HG02973 (cell line): ENCODE data around the gene CCDC61.

ENCODE experiments used
- ATAC-seq: cut with Tn5 transposase; IDR thresholded peaks from one replicate; pipeline ENCODE4 v1.9.1; 2021; ENCODE audit warnings: moderate library complexity; ENCODE audit not compliant: unreplicated experiment

CCDC61 gene

DNA sequence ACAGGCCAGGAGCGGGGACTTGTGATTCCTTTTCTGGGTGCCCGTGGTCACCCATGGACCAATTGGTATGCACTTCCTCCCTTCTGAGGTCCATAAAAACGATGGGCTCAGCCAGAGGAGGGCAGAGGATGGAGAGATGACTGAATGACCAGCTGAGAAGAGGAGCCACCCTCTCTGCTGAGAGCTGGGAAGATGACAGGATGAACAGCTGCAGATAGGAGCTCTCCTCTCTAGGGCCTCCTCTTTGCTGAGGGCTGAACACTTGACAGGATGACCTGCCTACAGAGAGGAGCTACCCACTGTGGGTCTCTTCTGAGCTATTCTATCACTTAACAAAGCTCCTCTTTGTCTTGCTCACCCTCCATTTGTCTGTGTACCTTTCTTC lies 41.5 kb downstream of the CCDC61 start:
- no peak for ATAC-seq

DNA sequence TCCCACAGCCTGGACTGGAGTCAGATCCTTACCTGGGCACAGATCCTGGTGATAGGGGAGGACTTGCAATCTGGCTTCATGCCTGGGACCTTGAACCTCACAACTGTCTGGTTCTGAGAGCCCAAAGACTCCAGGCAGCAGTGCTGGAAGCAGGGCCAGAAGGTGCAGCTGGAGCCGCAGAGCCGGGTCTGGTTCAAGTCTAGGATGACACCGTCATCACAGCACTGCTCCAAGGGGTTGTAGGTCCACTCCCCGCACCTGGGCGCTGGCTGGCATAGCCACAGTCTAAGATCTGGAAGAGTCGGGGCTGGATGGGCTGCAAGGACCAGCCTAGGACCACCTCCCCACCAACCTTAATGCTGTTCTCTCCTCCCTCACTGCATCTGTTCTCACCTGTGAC lies 44.9 kb downstream of the CCDC61 start:
- ATAC-seq: no peak

DNA sequence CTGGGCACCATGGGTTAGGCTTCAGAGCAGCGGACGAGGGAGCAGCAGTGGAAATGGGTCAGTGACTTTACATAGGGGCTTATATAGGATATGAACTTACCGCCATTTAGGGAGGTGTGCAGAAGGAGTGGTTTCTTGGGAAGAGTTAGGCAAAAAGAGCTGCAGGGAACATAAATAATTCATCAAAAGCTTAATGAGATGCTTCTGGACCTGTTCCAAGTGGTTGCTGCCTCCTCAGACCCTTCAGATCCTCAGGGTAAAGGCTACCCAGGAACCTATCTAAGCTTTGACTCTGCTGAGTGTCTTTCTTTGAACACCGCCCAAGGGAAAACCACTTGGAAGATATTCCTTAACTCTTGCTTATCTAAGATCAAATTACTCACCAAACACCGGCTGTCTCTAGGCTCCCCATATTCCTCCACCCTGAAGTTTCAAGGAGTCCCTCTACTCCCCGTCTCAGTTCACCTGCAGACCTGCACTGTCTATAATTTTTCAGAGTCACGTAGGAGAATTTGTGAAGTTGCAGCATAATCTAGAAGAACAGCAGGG lies 45.8 kb downstream of the CCDC61 start, which contains the start of gene IGFL4:
TSS of gene IGFL4 (minus strand) at position 51 of the 549 bp plus-strand sequence. CDS start at position 11, 40 bp downstream.
- ATAC-seq: no peak

DNA sequence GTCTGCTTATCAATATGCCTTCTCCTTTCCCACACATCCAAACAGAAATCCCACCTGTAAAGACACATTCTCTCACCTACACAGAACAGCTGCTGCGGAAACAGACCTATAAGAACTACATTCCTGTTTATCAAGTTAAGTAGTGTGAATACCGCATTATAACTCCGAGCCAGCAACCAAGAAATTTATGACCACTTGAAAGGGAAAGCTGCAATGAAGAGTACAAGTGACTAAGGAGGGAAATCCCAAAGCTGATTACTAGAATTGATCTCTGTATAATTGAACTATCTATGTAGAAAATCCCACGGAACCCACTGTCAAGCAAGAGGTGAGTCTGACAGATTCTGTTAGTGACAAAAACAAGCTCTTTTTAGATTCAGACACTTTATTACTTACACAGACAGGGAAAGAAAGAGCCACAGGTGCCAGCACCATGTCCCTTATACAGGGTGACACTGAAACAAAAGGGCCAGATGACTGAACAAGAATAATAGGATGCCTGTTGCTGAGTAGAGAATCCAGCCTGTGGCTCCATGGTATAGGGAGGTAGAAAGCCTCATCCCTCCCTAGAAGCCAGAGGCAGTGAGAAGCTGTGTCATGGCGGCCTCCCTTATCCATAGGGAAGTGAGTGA lies 47.1 kb downstream of the CCDC61 start:
- no peak for ATAC-seq

DNA sequence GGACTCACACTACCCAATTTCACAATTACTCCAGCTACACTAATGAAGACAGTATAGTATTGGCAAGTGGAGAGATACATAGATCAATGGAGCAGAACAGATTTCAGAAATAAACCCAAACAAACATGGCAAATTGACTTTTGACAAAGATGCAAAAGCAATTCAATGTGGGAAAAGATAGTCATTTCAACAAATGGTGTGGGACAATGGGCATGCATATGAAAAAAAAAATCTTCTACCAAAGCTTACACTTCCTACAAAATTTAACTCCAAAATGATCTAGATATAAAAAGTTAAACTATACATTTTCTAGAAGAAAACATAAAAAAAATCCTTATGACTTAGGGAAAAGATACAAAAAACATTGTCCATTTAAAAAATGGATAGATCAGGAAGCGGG lies 48.3 kb downstream of the CCDC61 start:
- no peak for ATAC-seq

DNA sequence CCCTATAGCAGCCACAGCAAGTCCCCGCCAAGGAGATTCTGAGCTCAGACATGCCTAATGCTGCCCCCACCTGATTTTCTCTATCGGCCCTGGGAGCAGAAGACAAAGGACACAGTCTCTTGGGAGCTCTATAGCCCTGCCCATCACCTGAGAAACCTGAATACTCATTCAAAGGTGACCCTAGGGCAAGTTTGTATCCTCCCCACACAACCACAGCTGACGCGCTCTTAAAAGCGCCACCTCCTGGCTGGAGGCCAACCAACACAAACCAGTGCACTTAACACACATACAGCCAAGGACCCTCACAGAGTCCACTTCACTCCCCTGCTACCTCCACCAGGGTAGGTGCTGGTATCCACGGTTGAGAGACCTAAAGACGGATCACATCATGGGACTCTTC lies 54.3 kb downstream of the CCDC61 start:
- no peak for ATAC-seq

DNA sequence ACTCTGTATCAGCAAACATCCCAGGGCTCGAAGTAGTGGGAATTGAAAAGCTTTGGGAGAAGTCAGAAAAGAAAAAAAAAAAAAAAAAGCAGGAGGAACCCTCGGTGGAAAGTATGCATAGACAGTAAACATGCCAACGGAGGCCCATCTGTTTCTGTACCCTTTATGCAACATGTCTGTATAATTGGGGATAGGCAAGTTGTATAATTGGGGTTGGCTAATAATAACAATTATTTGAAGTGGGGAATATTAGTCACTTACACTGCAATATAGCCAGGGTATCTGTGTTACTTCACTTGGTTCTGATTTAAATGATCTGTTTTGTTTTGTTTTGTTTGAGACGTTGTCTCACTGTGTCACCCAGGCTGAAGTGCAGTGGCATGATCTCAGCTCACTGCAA lies 57.6 kb downstream of the CCDC61 start:
- no peak for ATAC-seq

DNA sequence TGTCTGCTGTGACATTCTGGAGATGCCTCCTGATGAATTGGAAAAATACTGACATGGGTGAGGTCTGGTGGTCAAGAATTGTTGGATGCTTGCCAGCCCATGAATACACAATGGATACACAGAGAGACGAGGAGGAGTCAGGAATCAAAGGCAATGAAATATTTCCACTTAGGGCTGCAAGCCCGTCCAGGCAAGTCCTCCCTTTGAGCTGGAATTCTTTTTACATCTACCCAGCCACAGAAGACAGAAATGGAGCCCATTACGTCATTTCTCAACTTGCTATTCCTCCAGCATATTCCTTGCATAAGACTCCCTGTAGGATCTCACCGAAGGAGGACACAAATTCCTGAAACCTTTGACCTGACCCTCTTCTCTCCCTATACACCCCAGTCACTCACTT lies 61.3 kb downstream of the CCDC61 start:
- ATAC-seq: no peak

DNA sequence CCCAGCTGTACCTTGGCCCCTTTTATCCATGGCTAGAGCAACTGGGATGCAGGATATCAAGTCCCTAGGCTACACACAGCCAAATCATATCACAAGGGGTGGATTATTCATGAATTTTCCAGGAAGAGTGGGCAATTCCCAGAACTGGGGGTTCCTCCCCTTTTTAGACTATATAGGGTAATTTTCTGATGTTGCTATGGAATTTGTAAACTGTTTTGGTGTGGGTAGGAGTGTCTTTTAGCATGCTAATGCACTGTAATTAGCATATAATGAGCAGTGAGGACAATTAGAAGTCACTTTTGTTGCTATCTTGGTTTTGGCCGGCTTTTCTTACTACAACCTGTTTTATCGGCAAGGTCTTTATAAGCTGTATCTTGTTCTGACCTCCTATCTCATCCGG lies 63.5 kb downstream of the CCDC61 start:
- ATAC-seq: no peak

DNA sequence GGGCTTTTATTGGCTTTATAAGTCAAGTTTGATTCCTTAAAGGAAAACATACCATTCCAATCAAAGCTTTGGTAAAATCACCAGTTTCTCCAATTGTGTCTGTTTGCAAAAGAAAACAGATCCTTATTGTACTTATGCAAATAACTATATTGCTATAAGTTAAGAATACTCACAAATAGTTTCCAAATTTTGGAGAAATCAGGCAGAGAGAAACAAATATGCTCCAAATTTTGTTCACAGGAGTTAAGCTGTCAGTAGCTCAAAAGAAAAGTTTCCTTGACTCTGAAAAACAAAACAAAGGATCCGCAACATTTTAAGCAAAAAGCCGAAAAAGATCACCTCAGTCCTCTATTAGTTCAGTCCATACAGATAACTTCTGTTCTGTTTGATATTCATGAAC lies 64.7 kb downstream of the CCDC61 start:
- ATAC-seq: no peak

DNA sequence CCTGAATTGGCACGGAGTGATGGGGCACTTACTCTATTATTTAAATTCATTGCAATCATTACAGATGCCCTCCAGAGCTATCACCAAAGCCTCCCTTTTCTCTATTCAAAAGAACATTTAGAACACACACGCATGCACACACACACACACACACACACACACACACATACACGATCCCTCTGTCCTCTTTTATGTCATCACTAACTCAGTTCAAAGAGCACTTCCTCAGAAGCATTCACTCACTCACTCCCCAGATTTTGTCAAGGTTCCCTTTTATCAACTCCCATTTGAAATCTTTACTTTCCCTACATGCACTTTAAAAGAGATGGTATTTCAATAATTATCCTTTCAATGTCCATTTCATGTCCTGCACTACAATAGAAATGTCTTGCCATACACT lies 67.9 kb downstream of the CCDC61 start:
- ATAC-seq: no peak

DNA sequence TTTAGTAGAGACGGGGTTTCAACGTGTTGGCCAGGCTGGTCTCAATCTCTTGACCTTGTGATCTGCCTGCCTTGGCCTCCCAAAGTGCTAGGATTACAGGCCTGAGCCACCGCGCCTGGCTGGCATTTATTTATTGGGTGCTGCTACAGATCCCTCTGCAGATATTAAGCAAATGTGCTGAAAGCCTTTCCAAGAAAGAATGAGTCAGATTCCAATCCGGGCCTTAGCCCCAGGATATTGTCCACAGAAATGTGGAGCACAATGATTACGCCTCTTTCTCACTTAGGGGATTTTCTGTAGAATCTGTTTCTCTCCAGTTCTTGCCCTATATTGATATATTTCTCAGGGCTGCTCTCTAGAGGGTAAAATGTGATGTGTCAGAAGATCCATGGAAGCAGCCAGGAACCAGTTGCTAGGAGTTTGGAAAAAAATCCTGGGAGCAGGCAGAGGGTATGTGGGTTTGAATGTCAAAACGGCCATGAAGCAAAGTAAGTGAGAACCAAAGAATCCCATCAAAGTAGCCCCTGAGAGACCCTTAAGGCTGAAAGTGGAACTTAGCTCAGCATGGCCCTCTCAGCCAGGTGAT lies 70.3 kb downstream of the CCDC61 start:
- no peak for ATAC-seq

DNA sequence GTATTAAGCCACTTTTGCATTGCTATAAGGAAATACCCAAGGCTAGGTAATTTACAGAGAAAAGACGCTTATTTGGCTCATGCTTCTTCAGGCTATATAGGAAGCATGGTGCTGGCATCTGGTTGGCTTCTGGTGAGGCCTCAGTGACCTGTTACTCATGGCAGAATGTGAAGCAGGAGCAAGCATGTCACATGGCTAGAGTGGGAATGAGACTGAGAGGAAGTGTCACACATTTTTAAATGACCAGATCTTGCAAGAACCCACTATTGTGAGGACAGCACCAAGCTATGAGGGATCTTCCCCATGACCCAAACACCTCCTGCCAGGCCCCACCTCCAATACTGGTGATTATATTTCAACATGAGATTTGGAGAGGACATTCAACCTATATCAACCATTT lies 71.2 kb downstream of the CCDC61 start:
- no peak for ATAC-seq

DNA sequence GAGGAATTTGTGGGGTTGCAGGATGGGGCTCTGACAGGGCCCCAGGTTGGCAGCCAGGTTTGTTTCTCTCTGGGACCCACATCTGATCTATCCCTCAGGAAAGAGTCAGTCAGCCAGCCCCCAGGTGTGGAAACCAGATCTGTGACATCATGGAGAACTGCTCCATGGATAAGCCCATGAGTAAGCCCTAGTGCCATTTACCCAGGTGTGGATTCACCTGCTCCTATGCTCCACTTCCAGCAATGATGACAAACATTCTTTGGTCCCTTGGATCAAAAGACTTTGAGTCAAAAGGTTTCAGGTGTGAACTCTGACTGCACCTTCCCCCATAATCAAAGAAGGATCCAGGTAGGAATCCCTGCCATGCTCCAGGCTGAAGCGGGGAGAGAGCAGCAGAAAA lies 72.4 kb downstream of the CCDC61 start:
- ATAC-seq: no peak
